ENCODE results near the gene PLA1A.
"Not testable (repeated sequence)": the region's sequence is repeated elsewhere in the genome, so short reads cannot be mapped to it uniquely, and the experiment has no call there.

The PLA1A gene

GRCh38 chr3:119597548-119598288 lies at the start of gene PLA1A:
PLA1A (plus strand) TSS chr3:119597885; CDS start chr3:119597914, 29 bp downstream.
- peak; percentile 17 to 24 for ATAC-seq

GRCh38 chr3:119548341-119548740 lies 49.3 kb upstream of the PLA1A start:
- ATAC-seq = no peak

- ATAC-seq = peak; percentile 30 to 32
These were observed 47.3 kb upstream of the PLA1A start for GRCh38 chr3:119550192-119550910.

GRCh38 chr3:119551598-119551997 lies 46.1 kb upstream of the PLA1A start:
- ATAC-seq = no peak

GRCh38 chr3:119552928-119553327 lies 44.8 kb upstream of the PLA1A start:
- ATAC-seq = not testable (repeated sequence)

- ATAC-seq = no peak
These were observed 43.8 kb upstream of the PLA1A start for GRCh38 chr3:119553823-119554415.

GRCh38 chr3:119555309-119555735 lies 42.4 kb upstream of the PLA1A start:
- ATAC-seq = peak in 1 of 2 donors; percentile 22

GRCh38 chr3:119555929-119556328 lies 41.8 kb upstream of the PLA1A start:
- ATAC-seq = no peak

GRCh38 chr3:119557192-119557876 lies 40.4 kb upstream of the PLA1A start:
- no peak for ATAC-seq

- no peak for ATAC-seq
These were observed 39.8 kb upstream of the PLA1A start for GRCh38 chr3:119557877-119558269.

- ATAC-seq = no peak
These were observed 38.9 kb upstream of the PLA1A start for GRCh38 chr3:119558626-119559317.

- peak; percentile 67 for ATAC-seq
These were observed 38.2 kb upstream of the PLA1A start, which contains the start of gene CD80 for GRCh38 chr3:119559441-119559963. CD80 (minus strand) TSS chr3:119559614; CDS start chr3:119557728, 1,886 bp downstream.

GRCh38 chr3:119560160-119560559 lies 37.5 kb upstream of the PLA1A start:
- no peak for ATAC-seq

- peak; percentile 75 to 80 for ATAC-seq
These were observed 35.3 kb upstream of the PLA1A start for GRCh38 chr3:119562307-119562961.

- ATAC-seq = not testable (repeated sequence)
These were observed 34.4 kb upstream of the PLA1A start for GRCh38 chr3:119563334-119563733.

- no peak for ATAC-seq
These were observed 28.5 kb upstream of the PLA1A start for GRCh38 chr3:119569156-119569555.

GRCh38 chr3:119570229-119570628 lies 27.5 kb upstream of the PLA1A start:
- peak in 1 of 2 donors; percentile 13 for ATAC-seq

- no peak for ATAC-seq
These were observed 26.5 kb upstream of the PLA1A start for GRCh38 chr3:119571230-119571629.

- no peak for ATAC-seq
These were observed 26.0 kb upstream of the PLA1A start for GRCh38 chr3:119571688-119572087.

GRCh38 chr3:119575507-119575906 lies 22.2 kb upstream of the PLA1A start:
- ATAC-seq = no peak

- peak; percentile 70 to 73 for ATAC-seq
These were observed 18.2 kb upstream of the PLA1A start, which contains the start of gene ADPRH for GRCh38 chr3:119579366-119580066. ADPRH (plus strand) TSS chr3:119579492; CDS start chr3:119582170, 2,678 bp downstream.

Measured in activated CD4-positive, CD25-positive, alpha-beta regulatory T cell treated with anti-CD3 and anti-CD28 coated beads, Interleukin-2, amount 50 U/mL, for 24 hours (primary cell).